ENCODE results near the gene C5AR2.

DNA sequence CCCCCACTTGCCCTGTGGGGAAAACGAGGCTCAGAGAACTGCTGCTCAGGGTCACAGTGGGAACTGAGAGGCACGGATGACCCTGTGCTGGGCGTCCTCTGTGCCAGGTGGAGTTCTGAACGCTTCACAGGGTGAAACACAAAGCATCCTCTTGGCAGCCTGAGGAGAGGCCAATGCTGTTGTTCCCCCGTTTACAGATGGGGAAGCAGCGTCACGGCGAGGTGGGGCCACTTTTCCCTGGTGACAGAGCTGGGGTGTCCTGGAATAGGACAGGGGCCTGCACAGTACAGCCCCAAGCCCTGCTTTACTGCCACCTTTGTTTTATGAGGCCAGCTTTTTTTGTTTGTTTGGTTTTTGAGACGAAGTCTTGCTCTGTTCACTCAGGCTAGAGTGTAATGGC, 39.3 kb downstream of the C5AR2 start:
- TF ChIP-seq, protein P1, sequence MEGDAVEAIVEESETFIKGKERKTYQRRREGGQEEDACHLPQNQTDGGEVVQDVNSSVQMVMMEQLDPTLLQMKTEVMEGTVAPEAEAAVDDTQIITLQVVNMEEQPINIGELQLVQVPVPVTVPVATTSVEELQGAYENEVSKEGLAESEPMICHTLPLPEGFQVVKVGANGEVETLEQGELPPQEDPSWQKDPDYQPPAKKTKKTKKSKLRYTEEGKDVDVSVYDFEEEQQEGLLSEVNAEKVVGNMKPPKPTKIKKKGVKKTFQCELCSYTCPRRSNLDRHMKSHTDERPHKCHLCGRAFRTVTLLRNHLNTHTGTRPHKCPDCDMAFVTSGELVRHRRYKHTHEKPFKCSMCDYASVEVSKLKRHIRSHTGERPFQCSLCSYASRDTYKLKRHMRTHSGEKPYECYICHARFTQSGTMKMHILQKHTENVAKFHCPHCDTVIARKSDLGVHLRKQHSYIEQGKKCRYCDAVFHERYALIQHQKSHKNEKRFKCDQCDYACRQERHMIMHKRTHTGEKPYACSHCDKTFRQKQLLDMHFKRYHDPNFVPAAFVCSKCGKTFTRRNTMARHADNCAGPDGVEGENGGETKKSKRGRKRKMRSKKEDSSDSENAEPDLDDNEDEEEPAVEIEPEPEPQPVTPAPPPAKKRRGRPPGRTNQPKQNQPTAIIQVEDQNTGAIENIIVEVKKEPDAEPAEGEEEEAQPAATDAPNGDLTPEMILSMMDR (IDR thresholded peaks at IDR 0.05; ENCODE audit: insufficient read depth, low read depth, low read length) = no peak
- no peak for TF ChIP-seq EZH2 (IDR thresholded peaks at IDR 0.05; ENCODE audit: insufficient read depth, low read length)

Data from astrocyte (in vitro differentiated cells and primary cell).